IPS-18a (cell line): ENCODE results near the gene AUTS2.

Source experiments
- H3K27ac ChIP-seq: one replicate; pipeline ENCODE4 v1.5.1; 2013; ENCODE audit warnings: low read length
- H3K27me3 ChIP-seq: one replicate; pipeline ENCODE4 v1.6.1; 2013; ENCODE audit warnings: mild to moderate bottlenecking, low read length; ENCODE audit not compliant: control insufficient read depth, insufficient read depth
- H3K36me3 ChIP-seq: one replicate; pipeline ENCODE4 v1.6.1; 2013; ENCODE audit warnings: low read depth, low read length; ENCODE audit not compliant: control insufficient read depth
- H3K4me1 ChIP-seq: one replicate; pipeline ENCODE4 v1.6.1; 2013; ENCODE audit warnings: low read depth, low read length; ENCODE audit not compliant: control insufficient read depth
- H3K4me3 ChIP-seq: one replicate; pipeline ENCODE4 v1.5.1; 2013; ENCODE audit warnings: low read length
- H3K9ac ChIP-seq: one replicate; pipeline ENCODE4 v1.6.1; 2013; ENCODE audit warnings: mild to moderate bottlenecking, low read length, moderate library complexity
- H3K9me3 ChIP-seq: one replicate; pipeline ENCODE4 v1.6.1; 2013; ENCODE audit warnings: low read depth, low read length; ENCODE audit not compliant: control insufficient read depth

The AUTS2 gene

GRCh38 chr7:69878591-69878990 lies 280.3 kb downstream of the AUTS2 start:
- Histone ChIP-seq H3K27ac (no peak overlapping the region), H3K36me3 (no peaks in the 10 kb centered on the region), H3K27me3 (no peaks in the 10 kb centered on the region), H3K9me3 (no peaks in the 10 kb centered on the region), H3K4me1 (no peaks in the 10 kb centered on the region), H3K4me3 (no peak overlapping the region), H3K9ac (no peak overlapping the region)

- no peak overlapping the region for H3K9ac ChIP-seq
- no peak overlapping the region for H3K4me3 ChIP-seq
- H3K4me1 ChIP-seq: no peaks in the 10 kb centered on the region
- H3K9me3 ChIP-seq: no peaks in the 10 kb centered on the region
- no peaks in the 10 kb centered on the region for H3K36me3 ChIP-seq
- H3K27me3 ChIP-seq: no peaks in the 10 kb centered on the region
- H3K27ac ChIP-seq: no peak overlapping the region
Measured at GRCh38 chr7:69879989-69880388, 281.7 kb downstream of the AUTS2 start.

GRCh38 chr7:69880840-69881239 lies 282.6 kb downstream of the AUTS2 start:
- Histone ChIP-seq H3K9me3 (no peaks in the 10 kb centered on the region), H3K36me3 (no peaks in the 10 kb centered on the region), H3K4me3 (no peak overlapping the region), H3K27me3 (no peaks in the 10 kb centered on the region), H3K9ac (no peak overlapping the region), H3K27ac (no peak overlapping the region), H3K4me1 (no peaks in the 10 kb centered on the region)

- Histone ChIP-seq H3K36me3 (no peaks in the 10 kb centered on the region), H3K4me3 (no peak overlapping the region), H3K27ac (no peak overlapping the region), H3K9me3 (no peaks in the 10 kb centered on the region), H3K9ac (no peak overlapping the region), H3K27me3 (no peaks in the 10 kb centered on the region), H3K4me1 (no peaks in the 10 kb centered on the region)
Measured at GRCh38 chr7:69882269-69882668, 284.0 kb downstream of the AUTS2 start.

- no peaks in the 10 kb centered on the region for H3K9me3 ChIP-seq
- no peaks in the 10 kb centered on the region for H3K27me3 ChIP-seq
- H3K4me1 ChIP-seq: no peaks in the 10 kb centered on the region
- no peak overlapping the region for H3K4me3 ChIP-seq
- H3K36me3 ChIP-seq: no peaks in the 10 kb centered on the region
- no peak overlapping the region for H3K27ac ChIP-seq
- no peak overlapping the region for H3K9ac ChIP-seq
Measured at GRCh38 chr7:69883399-69883891, 285.2 kb downstream of the AUTS2 start.

GRCh38 chr7:69885431-69885830 lies 287.2 kb downstream of the AUTS2 start:
- Histone ChIP-seq H3K36me3 (no peaks in the 10 kb centered on the region), H3K4me1 (no peaks in the 10 kb centered on the region), H3K4me3 (no peak overlapping the region), H3K9me3 (no peaks in the 10 kb centered on the region), H3K27me3 (no peaks in the 10 kb centered on the region), H3K9ac (no peak overlapping the region), H3K27ac (no peak overlapping the region)

- H3K4me1 ChIP-seq: peaks cover 10% of the 10 kb centered on the region
- H3K27ac ChIP-seq: no peak overlapping the region
- no peak overlapping the region for H3K4me3 ChIP-seq
- H3K9ac ChIP-seq: no peak overlapping the region
- H3K9me3 ChIP-seq: no peaks in the 10 kb centered on the region
- no peaks in the 10 kb centered on the region for H3K27me3 ChIP-seq
- no peaks in the 10 kb centered on the region for H3K36me3 ChIP-seq
Measured at GRCh38 chr7:69889338-69889975, 291.2 kb downstream of the AUTS2 start.

- Histone ChIP-seq H3K9me3 (no peaks in the 10 kb centered on the region), H3K27me3 (no peaks in the 10 kb centered on the region), H3K36me3 (no peaks in the 10 kb centered on the region), H3K9ac (no peak overlapping the region), H3K4me3 (no peak overlapping the region), H3K27ac (no peak overlapping the region), H3K4me1 (peaks cover 10% of the 10 kb centered on the region)
Measured at GRCh38 chr7:69889976-69890351, 291.7 kb downstream of the AUTS2 start.

- Histone ChIP-seq H3K4me1 (peaks cover 10% of the 10 kb centered on the region), H3K36me3 (no peaks in the 10 kb centered on the region), H3K9ac (no peak overlapping the region), H3K27ac (no peak overlapping the region), H3K4me3 (no peak overlapping the region), H3K9me3 (no peaks in the 10 kb centered on the region), H3K27me3 (no peaks in the 10 kb centered on the region)
Measured at GRCh38 chr7:69892790-69893189, 294.5 kb downstream of the AUTS2 start.

GRCh38 chr7:69893906-69894305 lies 295.6 kb downstream of the AUTS2 start:
- H3K4me1 ChIP-seq: peaks cover 10% of the 10 kb centered on the region
- no peak overlapping the region for H3K9ac ChIP-seq
- H3K4me3 ChIP-seq: no peak overlapping the region

GRCh38 chr7:69895446-69895845 lies 297.2 kb downstream of the AUTS2 start:
- no peaks in the 10 kb centered on the region for H3K27me3 ChIP-seq
- H3K9ac ChIP-seq: no peak overlapping the region
- no peaks in the 10 kb centered on the region for H3K9me3 ChIP-seq
- H3K4me1 ChIP-seq: peaks cover 10% of the 10 kb centered on the region
- H3K27ac ChIP-seq: no peak overlapping the region
- H3K36me3 ChIP-seq: no peaks in the 10 kb centered on the region
- no peak overlapping the region for H3K4me3 ChIP-seq

More at GRCh38 chr7:69893906-69894305, 295.6 kb downstream of the AUTS2 start:
- no peaks in the 10 kb centered on the region for H3K27me3 ChIP-seq
- no peaks in the 10 kb centered on the region for H3K36me3 ChIP-seq
- no peak overlapping the region for H3K27ac ChIP-seq
- H3K9me3 ChIP-seq: no peaks in the 10 kb centered on the region

GRCh38 chr7:69896121-69896520 lies 297.8 kb downstream of the AUTS2 start:
- Histone ChIP-seq H3K9me3 (no peaks in the 10 kb centered on the region), H3K4me1 (peaks cover 10% of the 10 kb centered on the region), H3K27ac (no peak overlapping the region), H3K4me3 (no peak overlapping the region), H3K9ac (no peak overlapping the region), H3K27me3 (no peaks in the 10 kb centered on the region), H3K36me3 (no peaks in the 10 kb centered on the region)
